GM19193 (cell line): Measurements from ENCODE around the gene RECK.
A peak's percentile ranks its signal among the peaks of the same experiment; 100 is the strongest.

Experiments used
- POLR2A ChIP-seq: IDR thresholded peaks from 4 replicates; pipeline ENCODE4 v1.6.1; 2011; ENCODE audit not compliant: insufficient read depth, insufficient read length; ENCODE audit errors: extremely low read depth

RECK gene

GRCh38 chr9:36136272-36136893 is 99.7 kb downstream of the RECK start, which contains the start of gene GLIPR2:
GLIPR2 (plus strand) TSS chr9:36136733; CDS start chr9:36136779, 46 bp downstream.
- TF ChIP-seq POLR2A, result peak; percentile 59

- peak; percentile 5 for TF ChIP-seq POLR2A
Observed at GRCh38 chr9:36136894-36137391, 100.2 kb downstream of the RECK start.

- no peak for TF ChIP-seq POLR2A
Observed at GRCh38 chr9:36137392-36138004, 100.8 kb downstream of the RECK start.

- no peak for TF ChIP-seq POLR2A
Observed at GRCh38 chr9:36138496-36138895, 101.8 kb downstream of the RECK start.

- no peak for TF ChIP-seq POLR2A
Observed at GRCh38 chr9:36138901-36139300, 102.2 kb downstream of the RECK start.

- TF ChIP-seq POLR2A, result no peak
Observed at GRCh38 chr9:36140086-36141084, 103.7 kb downstream of the RECK start.

GRCh38 chr9:36141288-36141687 is 104.6 kb downstream of the RECK start:
- TF ChIP-seq POLR2A, result no peak

- no peak for TF ChIP-seq POLR2A
Observed at GRCh38 chr9:36141761-36142160, 105.0 kb downstream of the RECK start.

GRCh38 chr9:36142510-36143244 is 106.0 kb downstream of the RECK start:
- no peak for TF ChIP-seq POLR2A

GRCh38 chr9:36143245-36143641 is 106.5 kb downstream of the RECK start:
- TF ChIP-seq POLR2A, result no peak

- peak; percentile 42 for TF ChIP-seq POLR2A
Observed at GRCh38 chr9:36144309-36145232, 107.9 kb downstream of the RECK start.

GRCh38 chr9:36145970-36146369 is 109.3 kb downstream of the RECK start:
- no peak for TF ChIP-seq POLR2A

GRCh38 chr9:36146651-36147050 is 109.9 kb downstream of the RECK start:
- TF ChIP-seq POLR2A, result no peak
